Mammary epithelial cell (primary cell): Measurements from ENCODE around the gene MYH14.

Source experiments
- CTCF ChIP-seq, 2 donors: IDR thresholded peaks in 1 of 2; conservative IDR thresholded peaks in 1 of 2; 2 replicates each; pipeline ENCODE4 v1.5.1; 2011 to 2012; ENCODE audit warnings: inconsistent platforms in 2 of 2, low read length in 2 of 2, mild to moderate bottlenecking in 2 of 2, control low read depth in 1 of 2, low read depth in 1 of 2; ENCODE audit not compliant: insufficient read depth in 1 of 2; ENCODE audit errors: extremely low read depth in 1 of 2
- EZH2 ChIP-seq: IDR thresholded peaks from 2 replicates; pipeline ENCODE4 v1.6.1; 2012; ENCODE audit warnings: low read length, inconsistent platforms, borderline replicate concordance

- TF ChIP-seq EZH2: no peak
- no peak for TF ChIP-seq CTCF (conservative IDR thresholded peaks at IDR 0.05 in 1 of 2, IDR thresholded peaks at IDR 0.05 in 1 of 2; ENCODE audit: extremely low read depth in 1 of 2, insufficient read depth in 1 of 2, low read depth in 1 of 2, low read length in 2 of 2)
Measured at GRCh38 chr19:50320051-50320450, 116.6 kb downstream of the MYH14 start.
